OCI-LY3 (cell line): ENCODE data around the gene PGAP6.

Experiments
- H2AFZ ChIP-seq: fragments of 200-600, 300-600 bp; shearing (Covaris generic); 2 replicates; pipeline ENCODE4 v1.6.0; 2014; ENCODE audit warnings: antibody characterized with exemption, low read depth, low read length
- H3K27ac ChIP-seq: fragments of 200-600, 300-600 bp; sonication (generic); 2 replicates; pipeline ENCODE4 v1.5.1; 2014; ENCODE audit warnings: mild to moderate bottlenecking, low read length, moderate library complexity, mixed read lengths
- H3K27me3 ChIP-seq: fragments of 200-600, 300-600 bp; sonication (generic); 2 replicates; pipeline ENCODE4 v1.6.1; 2014; ENCODE audit warnings: low read depth, low read length, mixed read lengths
- H3K36me3 ChIP-seq: fragments of 200-600, 300-600 bp; sonication (generic); replicated peaks from 2 replicates; pipeline ENCODE3; 2014; ENCODE audit warnings: low read depth, low read length, mixed read lengths
- H3K4me1 ChIP-seq: fragments of 300-600, 200-600 bp; sonication (generic); 2 replicates; pipeline ENCODE4 v1.6.1; 2014; ENCODE audit warnings: low read length, mixed read lengths
- H3K4me2 ChIP-seq: fragments of 200-600, 300-600 bp; sonication (generic); 2 replicates; pipeline ENCODE4 v1.6.1; 2014; ENCODE audit warnings: low read length, mixed read lengths
- H3K4me3 ChIP-seq: fragments of 300-600, 200-600 bp; sonication (generic); 2 replicates; pipeline ENCODE4 v1.5.1; 2014; ENCODE audit warnings: antibody characterized with exemption, mild to moderate bottlenecking, low read length, moderate library complexity
- H3K79me2 ChIP-seq: fragments of 300-600, 200-600 bp; shearing (Covaris generic); 2 replicates; pipeline ENCODE4 v1.6.1; 2014; ENCODE audit warnings: mild to moderate bottlenecking, low read length, mixed read lengths
- H3K9ac ChIP-seq: fragments of 300-600, 200-600 bp; shearing (Covaris generic); 2 replicates; pipeline ENCODE4 v1.6.0; 2014; ENCODE audit warnings: mild to moderate bottlenecking, low read length, moderate library complexity
- H3K9me3 ChIP-seq: fragments of 200-600, 300-600 bp; shearing (Covaris generic); 2 replicates; pipeline ENCODE4 v1.6.1; 2014; ENCODE audit warnings: low read length, mixed read lengths; ENCODE audit not compliant: insufficient read depth
- H4K20me1 ChIP-seq: fragments of 200-600, 300-600 bp; sonication (generic); 2 replicates; pipeline ENCODE4 v1.6.1; 2016; ENCODE audit warnings: low read length, mixed read lengths; ENCODE audit not compliant: insufficient read depth
- EZH2phosphoT487 ChIP-seq: fragments of 200-600 bp; shearing (Covaris generic); IDR thresholded peaks from 2 replicates; pipeline ENCODE4 v1.6.1; 2018; ENCODE audit warnings: antibody characterized with exemption, mixed run types, low read depth
- TF ChIP-seq, protein P1 (sequence below): fragments of 200-600, 300-600 bp; sonication (generic); IDR thresholded peaks from 2 replicates; pipeline ENCODE4 v1.5.1; 2014; ENCODE audit warnings: antibody characterized with exemption, low read length, low read depth

Gene PGAP6

DNA sequence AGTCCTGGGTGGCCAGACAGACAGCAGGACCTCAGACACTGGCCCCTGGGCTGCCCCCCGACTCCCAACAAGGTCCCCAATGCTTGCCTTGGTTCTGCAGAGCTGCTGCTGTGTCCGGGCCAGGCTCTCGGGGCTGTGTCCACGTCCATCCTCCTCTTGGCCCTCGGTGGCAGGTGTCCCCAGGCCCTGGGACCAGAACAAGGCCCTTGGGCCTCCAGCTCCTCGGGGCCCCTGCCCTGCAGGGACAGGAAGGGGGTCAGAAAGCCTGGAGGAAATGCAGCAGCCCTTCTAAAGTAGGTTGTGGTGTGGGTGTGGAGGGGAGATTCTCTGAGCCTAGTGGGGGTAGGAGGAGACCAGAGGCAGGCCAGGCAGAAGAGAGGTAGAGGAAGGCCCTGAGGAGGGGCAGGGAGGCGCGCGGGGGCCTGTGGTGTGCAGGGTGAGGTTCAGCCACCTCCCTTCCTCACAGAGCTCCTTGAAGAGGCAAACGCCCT is 26.8 kb downstream of the PGAP6 start:
- Histone ChIP-seq H2AFZ (no peak overlapping the region), H3K27ac (no peak overlapping the region), H3K9ac (no peak overlapping the region), H3K4me3 (no peak overlapping the region), H3K79me2 (peaks cover 21% of the 10 kb centered on the region), H4K20me1 (peaks cover 5% of the 10 kb centered on the region; the same call in 1 of the 2 replicates), H3K4me2 (no peak overlapping the region), H3K4me1 (peaks cover 5% of the 10 kb centered on the region), H3K27me3 (no peaks in the 10 kb centered on the region), H3K9me3 (no peaks in the 10 kb centered on the region), H3K36me3 (peaks cover 6% of the 10 kb centered on the region)
- no peak for TF ChIP-seq EZH2phosphoT487
- TF ChIP-seq, protein P1, sequence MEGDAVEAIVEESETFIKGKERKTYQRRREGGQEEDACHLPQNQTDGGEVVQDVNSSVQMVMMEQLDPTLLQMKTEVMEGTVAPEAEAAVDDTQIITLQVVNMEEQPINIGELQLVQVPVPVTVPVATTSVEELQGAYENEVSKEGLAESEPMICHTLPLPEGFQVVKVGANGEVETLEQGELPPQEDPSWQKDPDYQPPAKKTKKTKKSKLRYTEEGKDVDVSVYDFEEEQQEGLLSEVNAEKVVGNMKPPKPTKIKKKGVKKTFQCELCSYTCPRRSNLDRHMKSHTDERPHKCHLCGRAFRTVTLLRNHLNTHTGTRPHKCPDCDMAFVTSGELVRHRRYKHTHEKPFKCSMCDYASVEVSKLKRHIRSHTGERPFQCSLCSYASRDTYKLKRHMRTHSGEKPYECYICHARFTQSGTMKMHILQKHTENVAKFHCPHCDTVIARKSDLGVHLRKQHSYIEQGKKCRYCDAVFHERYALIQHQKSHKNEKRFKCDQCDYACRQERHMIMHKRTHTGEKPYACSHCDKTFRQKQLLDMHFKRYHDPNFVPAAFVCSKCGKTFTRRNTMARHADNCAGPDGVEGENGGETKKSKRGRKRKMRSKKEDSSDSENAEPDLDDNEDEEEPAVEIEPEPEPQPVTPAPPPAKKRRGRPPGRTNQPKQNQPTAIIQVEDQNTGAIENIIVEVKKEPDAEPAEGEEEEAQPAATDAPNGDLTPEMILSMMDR: no peak

DNA sequence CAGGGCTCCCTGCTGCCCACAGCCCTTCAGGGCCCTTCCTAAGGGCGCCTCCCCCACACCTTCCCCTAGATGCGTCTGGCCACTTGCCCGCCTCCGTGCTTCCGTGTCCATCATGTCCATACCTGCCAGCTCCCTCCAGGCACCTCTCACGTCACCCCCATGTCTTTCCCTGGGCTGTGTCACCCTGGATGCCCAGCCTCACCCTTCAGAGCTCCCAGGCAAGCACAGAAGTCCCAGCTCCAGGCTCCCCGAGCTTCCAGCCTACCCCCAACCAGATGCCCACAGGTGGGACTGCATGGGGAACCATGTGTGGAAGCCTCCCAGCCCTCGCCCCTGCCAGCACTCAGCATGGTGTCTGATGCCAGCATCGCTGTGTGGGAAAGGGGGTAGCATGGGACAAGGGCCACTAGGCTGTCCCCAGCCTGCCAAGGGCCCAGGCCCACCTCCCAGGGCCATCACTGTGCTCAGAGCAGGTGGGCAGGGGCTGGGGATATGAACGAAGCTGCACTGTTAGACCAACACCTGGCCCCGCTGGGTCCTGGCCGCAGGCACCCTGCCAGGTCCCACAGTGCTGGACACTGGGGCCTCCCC is 27.4 kb downstream of the PGAP6 start:
- TF ChIP-seq, protein P1: no peak
- TF ChIP-seq EZH2phosphoT487: no peak
- no peak overlapping the region for H3K4me3 ChIP-seq
- H3K79me2 ChIP-seq: peaks cover 27% of the 10 kb centered on the region
- no peak overlapping the region for H3K27ac ChIP-seq
- no peaks in the 10 kb centered on the region for H3K27me3 ChIP-seq
- no peak overlapping the region for H3K4me2 ChIP-seq
- H4K20me1 ChIP-seq: peaks cover 6% of the 10 kb centered on the region; the same call in 1 of the 2 replicates
- peaks cover 6% of the 10 kb centered on the region for H3K36me3 ChIP-seq
- H3K9ac ChIP-seq: no peak overlapping the region
- H3K9me3 ChIP-seq: no peaks in the 10 kb centered on the region
- H2AFZ ChIP-seq: no peak overlapping the region
- peaks cover 5% of the 10 kb centered on the region for H3K4me1 ChIP-seq

DNA sequence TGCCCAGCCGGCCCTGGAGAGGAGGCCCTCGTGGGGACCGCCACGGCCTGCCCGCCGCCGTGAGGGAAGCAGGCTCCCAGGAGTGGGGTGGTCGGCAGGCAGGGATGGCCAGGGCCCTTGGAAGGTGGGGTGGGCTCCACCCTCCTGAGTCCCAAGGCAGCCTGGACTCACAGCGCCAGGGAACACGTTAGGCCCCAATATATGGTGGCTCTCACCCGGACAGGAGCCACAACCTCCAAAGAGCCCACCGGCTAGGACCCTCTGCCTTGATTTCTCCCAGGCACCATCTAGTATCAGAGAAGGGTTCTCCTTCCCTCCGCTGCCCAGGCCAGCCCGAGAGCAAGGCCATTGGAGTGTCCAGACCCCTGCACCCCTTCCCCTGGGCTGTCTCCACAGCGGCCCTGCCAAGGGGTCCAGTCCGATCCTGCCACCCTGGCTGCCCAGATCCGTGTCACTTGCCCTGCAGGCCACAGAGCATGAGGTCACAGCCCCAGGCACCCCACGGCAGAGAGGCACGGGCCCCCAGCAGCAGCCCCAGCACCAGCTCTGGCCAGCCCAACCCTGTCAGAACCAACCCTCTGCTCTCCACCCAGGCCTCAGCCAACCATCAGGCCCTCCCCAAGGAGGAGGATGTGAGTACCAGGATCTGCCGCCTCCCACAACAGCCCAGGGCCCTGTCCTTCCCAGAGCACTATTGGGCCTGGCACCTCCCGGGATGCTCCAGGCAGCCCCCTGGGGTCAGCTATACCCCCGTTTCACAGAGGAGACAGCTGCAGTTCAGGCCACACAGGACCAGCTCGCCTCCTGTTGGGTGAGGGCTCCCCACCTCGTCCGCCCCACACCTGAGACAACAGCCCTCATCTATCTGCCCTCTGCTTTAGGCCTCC is 28.1 kb downstream of the PGAP6 start:
- H2AFZ ChIP-seq: no peak overlapping the region
- H3K4me2 ChIP-seq: peak overlapping the region; percentile 75
- H3K9me3 ChIP-seq: no peaks in the 10 kb centered on the region
- 0 out of 2 replicates have a peak overlapping the region, but pooled peaks have one; percentile 10 for H3K9ac ChIP-seq
- H3K4me1 ChIP-seq: peaks cover 5% of the 10 kb centered on the region
- no peaks in the 10 kb centered on the region for H3K27me3 ChIP-seq
- peaks cover 6% of the 10 kb centered on the region for H3K36me3 ChIP-seq
- TF ChIP-seq, protein P1: no peak
- no peak for TF ChIP-seq EZH2phosphoT487
- H3K27ac ChIP-seq: no peak overlapping the region
- peak overlapping the region; percentile 75 for H3K4me3 ChIP-seq
- H3K79me2 ChIP-seq: peaks cover 32% of the 10 kb centered on the region
- H4K20me1 ChIP-seq: peaks cover 6% of the 10 kb centered on the region; the same call in 1 of the 2 replicates
